NCI-H1694 treated with DMSO at 0.1 percent for 48 hours (cell line): ENCODE data around the gene TBL1X.
"Not testable (repeated sequence)": the region's sequence is repeated elsewhere in the genome, so short reads cannot be mapped to it uniquely, and the experiment has no call there.

Source experiments
- DNase-seq: peaks from one replicate; lab custom pipeline; 2025; lab: John Stamatoyannopoulos, UW

The TBL1X gene

GRCh38 chrX:9459186-9459748 is 5.6 kb upstream of the TBL1X start:
- DNase-seq, result no peak

GRCh38 chrX:9461087-9461486 is 3.8 kb upstream of the TBL1X start:
- DNase-seq, result no peak

DNA sequence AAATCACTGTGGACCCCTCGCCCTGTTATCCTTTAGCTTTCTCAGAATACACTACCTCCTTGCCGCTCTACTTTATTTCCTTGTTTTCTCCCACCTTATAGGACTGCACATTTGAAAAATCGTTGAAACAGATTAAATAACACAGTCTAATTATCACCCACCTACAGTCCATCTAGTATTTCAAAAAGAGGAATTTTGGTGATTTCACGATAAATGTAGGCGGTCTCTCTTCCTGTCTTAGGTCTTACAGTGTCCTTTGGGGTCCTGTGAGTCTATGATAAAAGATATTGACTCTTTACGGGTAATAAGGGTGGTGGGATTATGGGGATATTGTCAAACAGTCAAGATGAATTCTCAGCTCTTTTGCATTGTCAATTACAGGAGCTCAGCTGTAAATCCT is 2.4 kb upstream of the TBL1X start:
- no peak for DNase-seq

GRCh38 chrX:9465380-9466123 is 694 bp downstream of the TBL1X start:
- no peak for DNase-seq

DNA sequence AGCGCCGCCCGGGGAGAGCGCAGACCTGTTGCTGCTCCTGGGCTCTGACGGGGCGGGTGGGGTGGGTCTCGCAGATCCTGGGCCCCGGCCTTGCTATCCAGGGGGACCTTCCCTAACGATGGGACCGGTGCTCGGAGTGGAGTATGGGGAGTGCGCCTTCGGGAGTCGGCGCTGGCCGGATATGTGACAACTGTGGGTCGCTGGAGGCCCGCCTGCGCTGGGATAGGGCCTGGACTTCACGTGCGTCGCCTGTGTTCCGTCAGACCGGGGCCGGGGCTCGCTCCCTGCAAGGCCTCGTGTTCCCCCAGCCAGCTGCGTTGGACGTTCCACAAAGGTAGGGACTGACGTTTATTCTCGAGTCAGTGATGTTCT is 1.3 kb downstream of the TBL1X start:
- DNase-seq, result no peak

DNA sequence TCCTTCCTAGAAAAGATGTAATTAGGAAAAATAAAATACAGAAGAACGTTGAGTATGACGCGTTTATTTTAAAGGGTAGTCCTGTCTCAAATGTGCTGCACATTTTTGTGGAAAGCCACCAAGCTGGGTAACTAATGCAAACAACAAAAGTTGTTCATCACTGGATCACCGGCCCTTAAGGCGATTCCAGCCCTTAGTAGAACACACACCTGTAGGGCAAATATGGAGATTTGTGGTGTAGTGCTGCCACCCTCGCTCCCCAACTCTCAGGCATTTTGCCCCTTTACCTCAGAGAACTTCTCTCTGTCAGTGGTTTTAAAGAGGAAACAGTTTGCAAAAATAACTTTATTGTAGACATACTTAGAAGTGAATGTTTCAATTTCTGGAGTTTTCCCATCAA is 1.9 kb downstream of the TBL1X start:
- no peak for DNase-seq

DNA sequence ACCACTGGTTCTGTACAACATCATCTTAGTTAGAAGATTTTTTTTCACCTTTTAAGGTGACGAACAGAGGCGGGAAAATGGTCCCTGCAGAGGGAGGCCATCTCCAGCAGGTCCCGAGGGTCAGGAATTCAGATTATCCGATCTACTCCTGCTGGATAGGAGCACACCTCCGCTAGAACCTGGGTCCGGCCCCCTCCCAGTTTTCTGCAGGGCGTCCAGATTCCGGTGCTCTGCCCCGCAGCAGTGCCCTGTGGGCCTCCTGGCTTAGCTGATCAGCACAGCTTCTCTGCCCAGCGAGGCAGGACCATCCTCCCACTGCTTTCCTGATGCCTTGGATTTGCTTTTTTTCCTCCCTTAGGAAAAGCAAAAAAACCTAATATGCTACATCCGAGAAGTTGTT is 2.3 kb downstream of the TBL1X start:
- no peak for DNase-seq

GRCh38 chrX:9467751-9468150 is 2.9 kb downstream of the TBL1X start:
- no peak for DNase-seq

DNA sequence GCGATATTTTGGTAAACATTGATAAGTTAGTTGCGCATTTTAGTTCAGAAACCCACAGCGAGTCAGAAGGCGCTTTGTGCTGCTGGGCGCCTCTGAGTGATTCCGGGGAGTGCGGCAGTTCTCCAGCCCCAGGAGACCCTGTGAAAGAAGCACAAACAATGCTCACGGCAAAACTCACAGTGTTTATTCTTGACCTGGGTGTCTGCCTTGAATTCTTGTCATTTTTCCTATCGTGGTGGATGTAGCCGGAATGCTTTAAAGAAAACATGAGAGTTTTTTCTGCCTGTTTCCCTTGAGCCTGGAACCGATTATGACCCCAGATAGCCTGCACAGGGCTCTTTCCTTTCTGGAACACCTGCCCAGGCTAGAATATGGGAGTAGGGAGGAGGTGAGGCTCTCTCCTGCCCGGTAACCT is 6.7 kb downstream of the TBL1X start:
- no peak for DNase-seq

DNA sequence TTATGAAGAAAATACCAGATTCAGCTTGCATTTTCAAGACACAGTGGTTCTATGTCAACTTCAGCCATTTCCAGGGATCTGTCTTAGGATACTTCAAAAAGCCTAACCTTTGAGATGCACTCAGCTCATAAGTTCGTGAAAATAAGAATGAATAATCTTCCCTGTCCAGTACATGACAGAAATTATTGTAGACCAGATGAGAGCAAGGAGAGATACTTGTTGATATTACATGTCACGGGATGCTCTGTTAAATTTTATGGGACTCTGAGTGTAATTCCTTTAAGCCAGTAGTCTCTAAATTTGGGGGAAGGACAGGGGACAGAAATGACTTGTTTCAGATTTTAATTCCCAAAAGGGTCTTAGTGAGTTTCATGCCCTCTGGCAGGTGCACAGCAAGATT is 8.8 kb downstream of the TBL1X start:
- no peak for DNase-seq

DNA sequence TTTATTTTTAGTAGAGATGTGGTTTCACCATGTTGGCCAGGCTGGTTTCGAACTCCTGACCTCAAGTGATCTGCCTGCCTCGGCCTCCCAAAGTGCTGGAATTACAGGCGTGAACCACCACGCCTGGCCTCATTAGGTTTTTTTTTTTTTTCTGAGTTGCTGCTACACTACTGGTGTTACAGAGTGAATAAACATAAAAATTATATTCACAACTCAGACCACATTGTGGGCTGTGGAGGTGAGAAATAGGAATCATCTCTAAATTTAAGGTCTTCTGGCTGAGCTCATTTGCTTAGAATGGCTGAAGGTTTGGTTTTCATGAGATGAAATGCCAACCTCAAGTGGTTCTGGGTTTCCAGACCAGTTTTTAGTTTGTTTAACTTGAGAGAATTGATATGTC is 10.6 kb downstream of the TBL1X start:
- not testable (repeated sequence) for DNase-seq

DNA sequence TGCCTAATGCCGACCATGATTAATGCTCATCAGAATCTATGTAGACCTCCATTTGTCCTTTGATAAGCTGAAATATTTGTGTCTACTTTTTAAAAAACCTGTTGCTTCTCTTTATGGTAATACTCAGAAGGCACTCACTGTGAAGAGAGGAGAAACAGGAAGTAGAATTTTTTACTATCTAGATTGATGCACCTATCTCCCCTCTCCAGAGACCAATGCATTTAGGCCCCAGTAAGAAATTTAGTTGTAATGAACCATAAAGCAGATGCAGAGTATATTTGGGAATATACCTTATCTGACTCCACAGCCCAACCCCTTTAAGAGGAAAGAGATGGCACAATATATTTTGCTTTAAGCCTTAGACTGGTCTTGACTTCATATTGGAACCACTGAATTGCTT is 11.1 kb downstream of the TBL1X start:
- no peak for DNase-seq

DNA sequence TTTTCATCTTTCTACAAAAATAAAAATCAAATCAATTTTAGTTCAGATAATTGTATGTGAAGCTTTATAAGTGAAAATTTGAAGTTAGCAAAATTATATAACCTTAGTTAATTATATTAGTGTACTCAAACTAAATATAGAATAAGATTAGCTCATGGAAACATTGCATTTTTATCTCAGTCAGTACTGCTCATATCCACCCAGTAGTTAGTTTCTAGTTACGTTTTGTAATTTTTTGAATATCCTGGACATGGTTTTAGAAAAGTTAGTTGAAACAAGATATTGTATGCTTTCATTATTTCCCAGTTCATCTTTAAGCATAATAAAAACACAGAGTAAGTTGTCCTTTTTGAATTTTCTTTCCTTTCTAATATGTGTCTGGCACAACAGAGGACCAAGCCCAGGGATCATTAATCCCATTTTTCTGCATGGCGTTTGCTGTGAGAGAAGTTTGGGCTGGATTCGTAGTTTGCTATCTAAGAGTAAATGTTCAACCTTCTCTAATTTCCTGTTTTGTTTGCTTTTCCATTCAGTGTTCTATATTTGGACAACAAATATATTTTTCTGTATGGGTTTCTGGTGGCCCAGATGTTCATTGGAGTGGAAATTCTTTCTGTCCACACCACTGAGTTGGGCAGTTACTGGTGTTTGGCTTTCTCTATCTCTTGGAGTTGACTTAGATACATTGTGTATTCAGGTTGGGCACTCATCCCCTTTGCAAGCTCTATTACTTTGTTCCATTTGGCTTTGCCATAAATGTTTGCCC is 12.1 kb downstream of the TBL1X start:
- no peak for DNase-seq

- no peak for DNase-seq
These were observed 17.6 kb downstream of the TBL1X start for GRCh38 chrX:9482408-9482807.

DNA sequence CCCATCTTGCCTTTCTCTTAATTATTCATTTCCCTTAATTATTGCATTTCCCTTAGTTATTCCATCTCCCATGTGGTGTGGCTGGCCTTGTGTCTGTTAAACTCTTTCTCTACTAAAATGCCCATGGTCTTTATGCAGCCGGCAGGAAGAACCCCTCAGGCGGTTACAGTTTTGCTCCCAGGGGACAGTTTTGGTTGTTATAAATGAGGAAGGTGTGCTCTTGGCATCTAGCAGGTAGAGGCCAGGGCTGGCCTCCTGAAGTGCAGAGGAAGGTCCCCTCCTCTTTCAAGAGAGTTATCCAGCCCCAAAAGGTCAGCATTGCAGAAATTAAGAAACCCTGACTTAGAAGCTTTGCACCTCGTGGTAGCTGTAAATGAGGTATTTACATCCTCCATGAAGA is 18.0 kb downstream of the TBL1X start:
- no peak for DNase-seq

DNA sequence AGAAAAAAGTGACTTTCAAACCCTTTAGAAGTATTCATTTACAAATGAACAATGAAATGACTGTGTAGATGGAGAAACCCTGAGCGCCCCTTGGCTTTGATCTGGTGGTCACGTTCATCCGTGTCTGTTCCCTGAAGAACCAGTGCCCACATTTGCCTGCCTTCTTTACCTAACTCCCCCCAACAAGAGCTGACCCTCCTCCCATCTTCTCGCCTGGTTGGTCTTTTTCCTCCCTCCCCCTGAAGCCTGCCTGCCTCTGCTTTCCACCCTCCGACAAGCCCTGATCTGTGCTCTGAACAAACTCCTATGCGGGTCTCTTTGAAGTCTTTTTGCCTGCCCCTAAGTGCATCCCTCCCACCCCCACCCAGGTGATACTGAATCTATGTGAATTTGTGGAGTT is 18.5 kb downstream of the TBL1X start:
- DNase-seq, result no peak

GRCh38 chrX:9486786-9487387 is 22.0 kb downstream of the TBL1X start:
- DNase-seq, result no peak

DNA sequence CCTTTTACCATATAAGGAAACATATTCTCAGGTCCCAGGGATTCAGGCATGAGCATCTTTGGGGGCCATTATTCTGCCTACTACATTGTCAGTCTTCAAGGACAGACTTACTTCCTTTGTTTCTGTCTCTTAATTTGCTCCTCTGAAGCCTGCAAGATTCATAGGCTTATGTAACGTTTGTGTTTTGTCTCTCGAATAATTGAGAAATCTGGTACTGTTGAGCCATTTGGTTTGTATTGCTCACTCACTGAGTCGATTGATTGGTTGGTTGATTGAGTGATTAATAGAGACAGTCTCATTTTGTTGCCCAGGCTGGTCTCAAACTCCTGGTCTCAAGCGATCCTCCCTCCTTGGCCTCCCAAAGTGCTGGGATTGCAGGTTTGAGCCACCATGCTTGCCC is 23.7 kb downstream of the TBL1X start:
- DNase-seq, result no peak

DNA sequence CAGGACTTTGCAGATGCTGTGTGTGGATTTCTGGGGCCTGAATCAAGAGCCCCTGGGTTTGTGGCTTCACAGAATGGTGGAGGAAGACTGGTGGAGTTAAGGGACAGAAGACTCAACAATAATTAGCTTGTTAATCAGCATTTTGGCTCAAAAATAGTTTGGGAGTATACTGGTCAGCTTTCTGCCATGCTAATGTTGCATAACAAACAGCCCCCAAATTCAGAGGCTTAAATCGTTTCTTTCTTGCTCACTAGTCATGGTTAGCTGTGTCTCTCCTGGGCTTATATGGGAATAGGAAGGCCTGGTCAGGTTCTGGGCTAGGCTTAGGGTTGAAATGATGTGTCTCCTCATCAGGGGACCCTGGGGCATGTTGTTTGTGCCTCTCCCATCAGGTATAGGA is 24.4 kb downstream of the TBL1X start:
- DNase-seq, result no peak

- no peak for DNase-seq
These were observed 28.0 kb downstream of the TBL1X start for GRCh38 chrX:9492901-9493300.

DNA sequence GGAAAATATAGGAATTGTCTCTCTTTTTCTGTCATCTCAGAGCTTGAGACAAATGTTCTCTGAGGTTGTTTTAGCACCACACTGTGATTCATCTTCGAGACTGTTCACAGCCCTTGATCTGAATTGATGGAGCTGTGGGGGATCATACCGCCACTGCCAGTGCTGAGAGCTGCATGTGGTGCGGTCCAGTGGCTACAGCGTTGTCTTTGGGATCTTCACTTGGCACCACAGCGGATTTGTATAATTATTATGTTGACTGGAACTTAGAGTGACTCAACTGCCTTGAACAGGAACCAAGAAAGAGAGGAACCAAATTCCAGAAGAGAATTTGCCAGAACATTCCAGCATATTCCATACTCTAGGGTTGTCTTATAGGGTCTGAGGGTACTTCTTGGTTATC is 29.1 kb downstream of the TBL1X start:
- no peak for DNase-seq

- no peak for DNase-seq
These were observed 29.9 kb downstream of the TBL1X start for GRCh38 chrX:9494771-9495170.

DNA sequence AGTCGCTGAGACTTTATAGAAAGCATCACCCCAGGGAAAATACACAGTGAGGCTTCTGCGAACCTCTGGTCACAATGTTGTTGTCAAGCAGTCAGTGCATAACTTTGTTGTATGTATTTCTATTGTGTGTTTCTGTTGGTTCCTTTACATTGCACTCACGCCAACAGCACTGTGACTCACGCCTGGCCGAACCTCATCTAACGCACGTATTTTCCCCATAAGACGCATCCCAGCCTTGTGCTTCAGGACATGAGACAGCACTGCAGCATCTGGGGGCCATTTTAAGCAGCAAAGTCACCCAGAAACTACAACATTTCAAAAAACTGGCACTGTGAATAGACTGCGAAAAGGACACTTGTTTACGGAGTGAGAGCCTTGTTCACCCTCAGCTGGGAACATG is 30.6 kb downstream of the TBL1X start:
- no peak for DNase-seq
